ENCODE results near the gene SPATS2L.

SPATS2L gene

DNA sequence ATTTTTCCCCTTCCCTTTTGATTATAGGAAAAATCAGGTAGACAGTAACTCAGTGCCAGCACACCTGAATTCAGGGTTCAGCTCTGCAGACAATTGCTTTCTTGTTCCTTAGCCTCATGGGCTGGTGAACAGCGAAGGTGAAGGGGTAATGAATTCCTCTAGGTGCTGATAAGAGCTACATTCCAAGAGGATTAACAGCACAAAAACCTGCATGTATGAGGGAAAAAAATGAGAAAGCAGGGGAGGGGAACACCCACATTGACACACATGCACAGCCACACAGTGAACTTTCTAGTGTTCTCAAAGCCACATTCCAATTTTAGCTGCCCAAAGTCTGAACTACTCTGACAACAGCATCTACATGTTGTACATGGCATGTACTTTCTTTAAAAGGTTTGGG, 46.1 kb downstream of the SPATS2L start:
- no peak for DNase-seq

DNA sequence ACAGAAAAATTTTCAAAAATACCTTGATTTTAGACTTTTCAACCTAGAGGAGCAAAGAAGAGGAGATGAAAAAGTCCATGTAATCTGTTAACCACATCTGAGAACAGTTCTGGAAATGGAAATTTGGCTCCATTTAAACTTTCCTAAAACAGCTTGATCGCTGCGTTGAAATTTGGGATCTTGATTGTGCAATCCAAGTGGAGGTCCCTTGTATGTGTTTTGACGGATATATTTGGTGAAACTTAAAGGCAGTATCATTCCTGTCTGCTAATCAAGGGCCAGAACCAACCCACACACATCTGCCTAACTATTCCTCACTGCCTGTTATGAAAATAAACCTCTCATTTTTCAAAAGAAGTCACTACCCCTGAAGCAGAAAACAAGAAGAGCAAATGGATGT, 46.6 kb downstream of the SPATS2L start:
- DNase-seq = no peak

DNA sequence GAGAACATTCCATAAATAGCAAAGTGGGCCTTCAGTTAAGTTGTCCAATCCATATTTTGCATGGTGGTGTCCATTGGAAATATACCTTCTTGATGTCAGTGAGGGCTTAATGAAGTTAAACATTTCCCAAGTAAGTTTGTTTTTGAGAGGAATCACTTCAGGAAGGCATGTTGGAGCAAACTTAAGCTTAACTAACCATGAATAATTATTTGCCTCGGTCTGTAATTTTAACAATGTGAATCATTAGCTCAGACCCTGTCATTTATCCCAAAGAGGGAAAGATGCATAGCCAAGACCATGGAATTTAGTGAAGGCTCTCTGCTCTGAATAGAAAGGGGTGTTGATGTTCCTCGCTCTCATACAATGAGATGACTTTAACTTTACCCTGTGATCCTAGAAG, 47.4 kb downstream of the SPATS2L start:
- DNase-seq = no peak

DNA sequence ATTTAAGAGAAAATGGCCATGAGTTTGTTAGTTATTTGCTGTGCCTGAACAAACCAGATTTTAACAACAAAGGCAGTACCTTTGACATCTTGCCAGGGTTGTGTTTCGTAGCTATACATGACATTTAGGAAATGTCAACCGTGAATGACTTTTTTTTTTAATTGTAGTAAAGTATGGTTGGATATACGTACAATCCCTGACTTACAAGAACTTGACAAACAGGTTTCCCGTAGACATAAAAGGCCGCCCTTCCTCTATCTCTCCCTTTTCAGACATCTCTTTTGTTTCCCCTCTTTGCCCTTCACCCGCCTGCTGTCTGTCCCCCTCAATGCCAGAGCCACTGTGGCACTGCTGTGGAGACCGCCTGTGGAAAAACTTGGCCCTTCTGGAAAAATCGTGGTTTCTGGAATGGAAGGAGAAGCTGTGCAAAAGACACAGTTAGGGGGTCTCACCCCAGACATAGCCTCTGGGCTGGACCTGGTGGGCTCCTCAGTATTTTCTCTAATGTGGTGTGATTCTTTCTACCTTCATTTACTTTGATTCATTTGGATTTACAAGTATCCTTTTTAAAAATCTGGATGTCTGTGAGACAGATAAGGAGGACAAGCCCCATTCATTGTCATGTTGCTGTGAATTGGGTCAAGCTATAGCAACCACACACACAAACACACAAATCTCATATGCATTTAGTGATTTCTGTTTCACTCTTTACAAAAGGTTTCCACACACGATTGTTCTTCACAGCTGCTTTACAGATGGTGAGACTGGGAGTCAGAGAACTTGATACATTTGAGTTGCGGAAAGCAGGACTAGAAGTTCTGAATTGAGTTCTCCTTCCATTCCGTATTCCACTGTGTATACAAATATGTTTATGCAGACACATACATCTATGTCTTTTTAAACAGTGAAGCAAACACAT, 48.6 kb downstream of the SPATS2L start:
- no peak for DNase-seq

DNA sequence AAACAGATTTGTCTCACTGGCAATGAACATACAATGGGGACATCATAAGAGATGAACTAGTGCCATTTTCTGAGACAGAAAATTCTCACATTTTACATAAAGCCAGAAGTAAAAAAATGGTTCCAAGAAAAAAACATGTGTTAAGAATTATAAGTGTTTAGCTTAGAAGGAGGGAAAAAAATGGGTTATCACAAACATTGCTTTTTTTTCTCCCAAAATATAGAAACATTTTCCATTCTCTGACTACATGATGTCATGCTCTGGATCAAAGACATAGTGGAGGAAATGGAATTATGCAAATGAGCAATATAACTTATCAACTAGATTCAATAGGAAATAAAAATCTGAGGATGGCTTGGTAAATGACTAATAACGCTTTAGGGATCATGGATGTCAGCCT, 49.8 kb downstream of the SPATS2L start:
- DNase-seq = no peak

DNA sequence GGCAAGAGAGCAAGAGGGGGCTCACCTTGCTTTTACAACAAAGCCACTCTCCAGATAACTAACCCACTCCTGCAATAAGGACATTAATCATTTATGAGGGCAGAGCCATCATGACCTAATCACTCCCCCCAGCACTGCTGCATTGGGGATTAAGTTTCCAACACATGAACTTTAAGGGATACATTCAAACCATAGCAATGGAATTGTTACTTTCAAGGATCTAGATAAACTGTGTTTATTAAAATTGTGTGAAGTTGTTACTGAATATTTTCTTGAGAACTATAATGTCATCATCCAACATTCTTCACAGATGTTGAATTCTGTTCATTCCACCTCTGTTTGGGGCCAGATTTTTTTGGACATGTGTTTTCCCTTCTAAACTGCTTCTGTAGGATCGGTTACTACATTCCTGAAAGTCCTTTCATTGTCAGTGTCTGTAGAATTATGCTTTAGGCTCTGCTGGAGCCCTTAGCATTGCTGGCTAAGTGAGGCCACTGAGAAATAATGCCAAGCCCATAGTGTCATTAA, 50.4 kb downstream of the SPATS2L start:
- no peak for DNase-seq

DNA sequence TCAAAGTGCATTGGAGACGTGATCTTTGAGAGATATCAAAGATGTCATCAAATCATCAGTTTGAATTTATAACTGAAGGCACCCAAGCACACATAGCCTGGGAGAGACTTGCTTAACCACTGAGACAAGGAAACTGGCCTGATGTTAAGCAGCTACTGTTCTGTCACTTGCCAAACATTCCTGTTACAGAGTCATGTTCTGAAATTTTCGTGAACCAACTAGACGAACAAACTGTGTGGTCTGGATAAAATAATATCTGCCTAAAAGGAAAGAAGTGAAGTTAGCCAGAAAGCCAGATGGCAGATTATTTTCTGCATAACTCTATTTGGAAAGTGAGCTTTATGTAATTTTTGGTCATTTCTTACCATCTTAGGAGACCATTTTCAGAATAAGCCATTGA, 51.4 kb downstream of the SPATS2L start:
- DNase-seq = no peak

DNA sequence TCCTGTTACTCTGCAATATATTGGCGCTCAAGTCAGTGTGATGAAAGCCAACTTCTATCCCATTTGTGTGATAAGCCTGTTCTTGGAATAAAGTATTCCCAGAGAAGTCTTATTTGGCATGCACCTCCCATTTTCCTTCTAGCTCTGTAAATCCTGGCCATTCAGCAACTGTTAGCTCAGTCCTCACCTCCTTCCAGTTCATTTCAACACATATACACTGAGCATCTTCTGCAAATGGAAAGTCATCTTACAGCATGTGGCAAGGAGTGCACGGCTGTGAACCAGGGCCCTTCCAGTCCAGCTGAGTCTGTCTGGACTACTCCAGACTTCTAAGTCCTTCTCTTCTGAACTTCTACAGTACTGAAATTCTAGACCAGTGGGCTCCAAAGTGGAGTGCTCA, 53.1 kb downstream of the SPATS2L start:
- DNase-seq = no peak

DNA sequence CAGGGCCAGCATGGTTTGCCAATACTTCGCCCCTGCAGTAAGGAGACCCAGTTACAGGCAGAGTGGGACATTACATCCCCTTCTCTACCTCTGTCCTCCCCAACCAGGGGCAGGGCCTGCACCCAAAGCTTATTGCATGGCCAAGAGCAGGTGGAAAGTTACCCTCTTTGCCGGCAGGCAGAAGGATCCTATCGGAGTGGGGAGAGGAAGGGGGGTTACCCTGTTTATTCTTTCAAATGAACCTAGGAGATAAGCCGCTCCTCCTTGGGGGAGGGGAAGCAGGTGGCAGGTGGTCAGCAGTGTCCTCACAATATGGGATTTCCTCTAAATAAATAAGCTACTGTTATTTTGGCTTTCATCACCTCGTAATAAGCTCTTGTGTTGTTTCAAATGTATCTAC, 53.9 kb downstream of the SPATS2L start:
- no peak for DNase-seq

DNA sequence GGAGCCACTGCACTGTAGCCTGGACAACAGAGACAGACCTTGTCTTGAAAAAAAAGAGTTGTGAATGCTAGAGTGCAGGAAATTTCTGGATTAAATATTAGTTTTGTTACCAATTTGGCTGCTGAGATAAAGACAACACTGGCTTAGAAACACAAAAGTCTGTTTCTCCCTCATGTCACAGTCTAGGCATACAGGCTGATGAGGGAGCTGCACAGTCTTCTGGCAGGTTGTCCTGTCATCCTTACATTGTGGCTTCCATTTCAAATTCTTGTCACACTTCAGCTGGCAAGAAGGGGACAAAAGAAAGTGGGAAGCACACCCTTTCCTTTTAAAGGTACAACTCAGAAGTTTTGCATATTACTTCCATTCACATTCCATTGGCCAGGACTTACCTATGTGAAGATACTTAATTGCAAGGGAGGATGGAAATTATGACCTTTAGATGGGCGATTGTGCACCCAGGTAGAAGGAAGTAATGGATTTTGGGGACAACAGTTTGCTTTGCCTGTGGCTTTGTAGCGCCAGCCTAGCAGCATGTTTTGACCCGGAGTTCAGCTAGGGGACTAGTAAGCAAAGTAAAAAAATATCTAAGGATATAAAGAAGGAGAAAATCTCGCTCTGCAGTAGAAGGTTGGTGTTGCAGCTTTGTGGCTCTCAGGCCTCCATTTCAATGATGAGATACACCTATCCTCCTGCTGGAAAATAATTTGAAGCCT, 55.9 kb downstream of the SPATS2L start:
- no peak for DNase-seq

DNA sequence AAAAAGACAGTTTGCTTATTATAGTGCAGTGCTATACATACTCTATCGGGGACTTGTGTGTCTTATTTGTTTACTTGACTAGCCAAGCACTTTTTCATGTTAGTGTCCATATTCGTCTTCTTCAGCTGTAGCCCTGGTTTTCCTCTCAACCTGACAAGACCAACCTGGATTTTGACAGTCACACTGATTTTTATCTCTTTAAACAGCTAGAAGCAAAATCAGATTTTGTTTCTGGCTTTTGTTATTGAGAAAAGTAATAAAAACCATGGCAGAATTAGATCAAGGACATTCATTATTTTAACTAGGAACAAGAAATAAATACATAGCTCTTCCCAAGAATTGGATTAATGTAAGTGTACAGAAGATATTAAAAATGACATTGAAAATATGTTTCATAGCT, 56.8 kb downstream of the SPATS2L start:
- DNase-seq = no peak

DNA sequence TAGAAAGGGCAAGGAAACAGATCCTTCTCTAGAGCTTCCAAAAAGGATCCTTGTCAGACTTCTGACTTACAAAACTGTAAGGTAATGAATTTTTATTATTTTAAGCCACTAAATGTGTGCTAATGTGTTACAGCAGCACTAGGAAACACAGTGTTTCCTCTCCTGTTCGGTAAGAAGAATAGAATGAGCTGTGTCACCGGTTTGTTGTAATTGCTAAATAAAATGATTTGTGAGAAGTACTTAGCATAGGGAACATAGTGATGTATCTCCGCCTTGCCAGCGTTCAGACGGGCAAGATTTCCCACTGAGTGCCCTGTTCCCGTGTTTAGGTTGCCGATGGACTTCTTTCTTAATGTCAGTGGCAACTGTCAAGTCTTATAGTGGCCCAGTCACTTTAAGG, 57.6 kb downstream of the SPATS2L start:
- DNase-seq = no peak

DNA sequence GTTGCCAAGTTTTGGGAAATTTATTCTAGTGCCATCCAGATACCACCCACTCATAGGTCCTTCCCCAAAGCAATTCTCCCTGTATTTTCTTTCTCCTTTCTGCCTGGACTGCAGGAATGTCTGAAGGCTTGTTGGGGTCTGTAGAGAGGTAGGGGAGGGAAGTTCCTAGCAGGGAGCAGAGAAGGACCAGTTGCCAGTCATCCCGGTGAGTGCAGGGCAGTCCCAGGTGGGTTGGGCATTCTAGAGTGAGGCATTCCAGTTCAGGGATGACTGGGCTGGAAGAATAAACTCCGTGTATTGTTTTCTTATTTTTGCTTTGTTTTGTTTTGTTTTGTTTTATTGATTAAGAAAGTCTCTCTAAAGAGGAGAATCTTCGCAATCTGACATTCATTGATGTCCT, 58.1 kb downstream of the SPATS2L start:
- no peak for DNase-seq

DNA sequence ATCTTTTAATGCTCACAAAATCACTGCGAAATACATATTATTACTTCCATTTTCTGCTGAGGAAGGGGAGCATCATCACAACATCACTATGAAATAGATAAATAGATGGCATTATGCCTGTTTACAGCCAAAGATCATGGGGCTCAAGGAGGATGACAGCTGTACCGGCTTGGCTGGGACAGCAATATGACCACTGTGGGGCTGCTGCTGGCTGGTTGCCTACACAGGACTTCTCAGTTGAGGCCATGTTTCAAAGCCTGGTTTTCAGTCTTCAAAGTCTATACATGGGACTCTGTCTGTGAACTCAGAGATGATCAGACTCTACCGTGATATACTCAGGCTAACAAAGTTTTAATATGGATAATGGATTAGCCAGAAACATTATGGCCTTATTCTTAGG, 58.7 kb downstream of the SPATS2L start:
- no peak for DNase-seq

DNA sequence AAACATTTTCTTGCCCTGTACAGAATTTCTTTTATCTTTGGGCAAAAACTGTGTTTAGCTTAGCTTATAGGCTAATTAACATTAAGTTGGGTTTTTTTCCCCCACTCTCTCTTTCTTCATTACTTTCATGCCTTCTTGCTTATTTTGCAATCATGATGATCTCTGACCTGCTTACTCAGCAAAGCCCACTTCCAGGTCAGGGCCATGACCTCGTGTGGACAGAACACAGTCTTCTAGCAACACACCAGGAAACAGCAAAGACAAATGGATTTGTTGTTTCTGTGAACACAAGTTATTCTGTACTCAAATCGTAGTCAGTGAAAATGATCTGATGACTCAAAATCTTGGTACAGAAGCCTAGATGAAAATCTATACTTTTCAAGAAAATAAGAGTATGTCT, 60.7 kb downstream of the SPATS2L start:
- DNase-seq = no peak

DNA sequence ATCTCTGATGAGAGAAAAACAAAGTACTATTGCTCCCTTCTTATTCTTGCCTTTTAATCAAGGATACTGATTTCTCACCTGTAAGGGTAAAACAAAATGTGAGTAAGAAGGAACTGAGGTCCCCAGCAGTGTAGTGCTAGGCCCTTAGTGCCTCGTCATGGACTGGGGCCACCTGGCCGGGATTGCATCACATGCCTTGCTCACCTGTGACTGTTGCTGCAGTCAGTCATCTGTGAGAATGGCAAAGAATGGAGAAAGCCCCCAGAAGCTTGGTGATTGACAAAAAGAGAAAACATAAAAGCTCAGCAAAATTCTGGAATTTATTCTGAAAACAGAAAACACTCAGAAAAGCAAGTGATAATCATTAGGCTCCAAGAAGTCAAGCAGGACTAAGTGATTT, 63.4 kb downstream of the SPATS2L start:
- DNase-seq = no peak

DNA sequence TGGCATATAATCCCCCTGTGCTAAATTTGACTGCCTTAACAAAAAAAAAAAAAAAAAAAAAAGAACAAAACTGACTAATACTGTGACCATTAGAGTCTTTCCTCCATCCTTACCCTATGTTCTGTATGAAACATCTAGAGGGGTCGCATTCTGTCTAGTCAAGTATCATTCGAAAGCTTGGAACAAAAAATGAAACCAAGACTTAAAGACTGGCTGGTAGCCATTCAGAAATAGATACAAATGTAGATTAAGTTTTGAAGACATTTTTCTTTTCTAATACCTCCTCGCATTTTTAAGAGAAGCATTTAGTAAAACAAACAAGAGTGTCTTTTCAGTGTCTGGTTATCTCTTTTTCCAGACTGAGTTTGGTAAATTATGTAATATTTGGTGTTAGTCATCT, 66.7 kb downstream of the SPATS2L start:
- DNase-seq = no peak

DNA sequence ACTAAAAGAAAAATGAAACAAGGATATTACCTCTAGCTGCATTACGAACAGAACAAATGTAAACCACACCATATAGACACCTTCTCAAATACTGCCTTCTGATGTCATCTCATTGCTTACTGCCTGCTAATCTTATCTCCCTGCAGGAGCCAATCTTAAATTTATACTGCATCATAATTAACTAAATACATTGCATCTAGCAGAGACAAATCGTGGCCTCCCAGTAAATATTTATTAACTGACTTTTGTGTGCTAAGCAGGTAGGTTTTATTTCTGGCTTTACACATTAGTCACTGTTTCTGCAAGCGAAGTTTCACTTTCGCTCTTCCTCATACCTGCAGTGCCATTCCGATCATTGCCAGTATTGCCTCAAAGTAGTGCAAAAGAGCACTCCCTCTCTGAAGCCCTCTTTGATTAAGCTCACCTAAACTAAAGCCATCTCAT, 67.5 kb downstream of the SPATS2L start:
- DNase-seq = no peak

DNA sequence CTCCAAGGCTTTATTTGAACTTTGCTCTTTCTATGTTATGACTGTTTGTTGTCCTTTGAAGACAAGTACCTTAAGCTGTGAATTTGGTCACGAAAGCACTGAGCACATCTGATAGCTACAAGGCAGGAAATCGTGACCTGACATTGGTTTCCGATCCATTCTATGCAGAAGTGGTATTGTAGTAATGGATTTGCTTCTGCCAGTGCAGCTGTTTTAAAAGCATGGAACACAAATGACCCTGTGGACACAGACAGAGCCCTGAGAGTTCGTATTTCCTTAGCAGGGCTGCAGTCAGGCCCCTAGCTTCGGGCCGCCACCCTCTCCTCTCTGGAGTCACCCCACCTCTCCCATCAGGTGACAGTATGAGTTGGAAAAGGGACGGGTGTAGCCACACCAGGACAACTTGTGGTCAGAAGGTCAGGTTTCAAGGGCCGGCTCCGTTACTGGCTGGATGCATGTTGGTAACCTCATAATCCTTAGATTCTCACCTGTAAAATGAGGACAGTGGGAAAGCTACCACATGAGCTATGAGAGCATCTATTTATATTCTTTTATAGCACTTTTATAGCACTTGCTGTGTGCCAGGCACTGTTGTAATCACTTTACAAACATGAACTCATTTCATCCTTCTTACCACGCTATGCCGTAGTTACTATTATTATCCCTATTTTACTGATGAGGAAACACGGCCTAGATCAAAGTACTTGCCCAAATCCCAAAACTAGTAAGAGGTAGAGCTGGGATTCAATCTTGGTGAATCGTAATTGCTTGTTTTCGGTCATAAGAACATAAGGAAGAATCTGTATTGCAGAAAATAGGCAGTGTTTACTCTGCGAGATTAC, 70.2 kb downstream of the SPATS2L start:
- no peak for DNase-seq

DNA sequence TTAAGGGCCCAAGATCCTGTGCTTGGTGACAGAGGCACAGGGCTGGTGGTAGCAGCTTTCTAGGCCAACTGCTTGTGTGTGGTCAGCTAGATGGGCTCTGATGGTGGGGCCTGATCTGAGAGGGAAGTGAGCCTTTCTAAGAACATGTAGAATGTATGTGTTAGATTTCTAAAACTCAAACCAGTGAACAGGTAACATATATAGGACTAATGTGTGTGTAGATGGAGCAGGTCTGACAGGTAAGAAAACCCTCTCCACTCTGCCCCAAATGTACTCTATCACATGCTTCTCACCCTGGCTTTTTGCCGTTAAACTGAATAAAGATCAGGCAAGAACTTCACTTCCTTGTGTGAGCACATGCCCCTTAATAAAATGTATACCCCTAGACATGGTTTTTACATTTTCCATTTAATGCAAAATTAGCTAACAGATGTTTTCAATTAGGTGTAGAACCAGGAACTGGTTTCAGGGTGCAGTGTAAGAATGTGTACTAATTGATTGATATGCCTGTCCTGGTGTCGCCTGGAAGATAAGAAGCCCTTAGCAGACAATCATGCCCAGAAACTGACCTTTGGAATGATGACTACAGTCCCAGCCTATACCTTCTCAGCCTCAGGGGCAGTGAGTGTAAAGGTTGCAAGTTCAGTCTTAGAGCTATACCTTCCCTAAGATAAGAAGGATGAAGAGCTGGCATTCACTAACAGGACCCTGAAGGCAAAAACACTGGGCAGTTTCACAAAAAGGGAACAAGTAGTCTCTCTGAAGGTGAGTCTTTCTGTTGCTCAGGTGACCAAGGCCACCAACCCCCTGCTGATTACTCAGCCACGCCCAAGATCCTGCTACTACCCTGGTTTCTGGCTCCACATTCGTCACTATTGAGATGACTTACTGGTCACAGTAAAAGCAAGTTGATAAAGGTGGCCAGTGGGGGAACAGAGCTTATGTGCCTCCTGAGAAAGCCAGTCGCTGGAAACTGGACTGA, 71.2 kb downstream of the SPATS2L start:
- no peak for DNase-seq

DNA sequence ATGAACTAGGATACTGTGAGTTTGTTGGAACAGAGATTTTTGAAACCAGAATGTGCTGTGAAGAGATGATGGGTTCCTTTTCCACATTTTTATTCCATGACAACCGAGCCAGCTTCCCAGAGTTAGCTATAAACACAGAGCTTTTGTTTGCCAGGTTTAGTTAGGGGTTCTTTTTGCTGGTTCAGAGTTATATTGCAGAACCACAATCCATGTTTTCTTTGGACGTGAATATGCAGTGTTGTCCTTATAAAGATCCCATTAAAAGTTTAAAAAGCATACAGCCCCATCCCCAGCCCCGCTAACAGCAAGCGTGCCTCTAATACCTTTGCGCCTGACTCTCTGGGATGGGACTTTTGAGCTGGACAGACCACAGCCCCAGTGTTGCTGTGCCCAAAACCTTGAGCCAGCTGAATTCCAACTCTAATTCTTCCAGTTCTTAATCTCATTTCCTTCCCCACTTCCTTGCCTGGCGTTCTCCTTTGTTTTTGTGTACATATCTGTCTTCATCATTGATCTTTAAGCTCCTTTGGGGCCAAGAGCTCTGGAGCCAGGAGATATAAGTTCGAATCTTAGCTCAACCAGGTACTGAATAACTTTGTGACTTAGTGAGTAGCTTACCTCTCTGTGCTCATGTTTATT, 72.3 kb downstream of the SPATS2L start:
- no peak for DNase-seq

All from hippocampal formation (tissue), 2 donors.